Keratinocyte (primary cell): ENCODE measurements around the gene PDE4A. TPM values are rescaled to one million over a fixed set of nuclear protein-coding genes. Genes with fewer than 3 reads are reported as not detected.
"Not testable (repeated sequence)": the region's sequence is repeated elsewhere in the genome, so short reads cannot be mapped to it uniquely, and the experiment has no call there.

Source experiments
- DNase-seq: peaks from one replicate; pipeline ENCODE4 v3.0.0-alpha.2; 2011; ENCODE audit warnings: low read depth, missing footprints, low spot score
- FAIRE-seq: peaks from 2 replicates; lab custom pipeline; 2011; peaks lifted over from hg19 to GRCh38; lab: Jason Lieb, UNC
- H2AFZ ChIP-seq: 2 replicates; pipeline ENCODE4 v1.6.0; 2012; ENCODE audit warnings: low read length, control low read depth, inconsistent platforms; ENCODE audit not compliant: control insufficient read depth
- H3K27ac ChIP-seq: 2 replicates; pipeline ENCODE4 v1.5.1; 2011; ENCODE audit warnings: low read length; ENCODE audit not compliant: control insufficient read depth, insufficient read depth
- H3K27me3 ChIP-seq: 3 replicates; pipeline ENCODE4 v1.6.0; 2011; ENCODE audit warnings: low read length; ENCODE audit not compliant: control insufficient read depth, insufficient read depth; ENCODE audit errors: extremely low read depth
- H3K36me3 ChIP-seq, 2 experiments: 2 replicates in 1 of 2; 3 replicates in 1 of 2; pipeline ENCODE4 v1.5.1; 2011; ENCODE audit warnings: low read length in 2 of 2, mild to moderate bottlenecking in 1 of 2; ENCODE audit not compliant: control insufficient read depth in 2 of 2, insufficient read depth in 2 of 2; ENCODE audit errors: extremely low read depth in 1 of 2
- H3K4me1 ChIP-seq: 3 replicates; pipeline ENCODE4 v1.5.1; 2011; ENCODE audit warnings: low read length; ENCODE audit not compliant: control insufficient read depth, insufficient read depth; ENCODE audit errors: extremely low read depth
- H3K4me2 ChIP-seq: 3 replicates; pipeline ENCODE4 v1.6.0; 2011; ENCODE audit warnings: low read depth, low read length; ENCODE audit not compliant: control insufficient read depth, insufficient read depth; ENCODE audit errors: extremely low read depth
- H3K4me3 ChIP-seq, 3 experiments: fragments of 200-600 bp in 1 of 3; sonication (generic) in 1 of 3; 2 replicates in 2 of 3; 3 replicates in 1 of 3; pipeline ENCODE4 v1.5.1; 2011 to 2016; ENCODE audit warnings: low read length in 3 of 3, mild to moderate bottlenecking in 3 of 3, control low read depth in 2 of 3, inconsistent platforms in 1 of 3, low read depth in 1 of 3, mixed read lengths in 1 of 3, mixed run types in 1 of 3, moderate library complexity in 1 of 3; ENCODE audit not compliant: control insufficient read depth in 2 of 3, insufficient read depth in 2 of 3; ENCODE audit errors: extremely low read depth in 1 of 3
- H3K79me2 ChIP-seq: 2 replicates; pipeline ENCODE4 v1.6.0; 2012; ENCODE audit warnings: low read length; ENCODE audit not compliant: control insufficient read depth, insufficient read depth
- H3K9ac ChIP-seq: 3 replicates; pipeline ENCODE4 v1.6.0; 2011; ENCODE audit warnings: low read length; ENCODE audit not compliant: control insufficient read depth, insufficient read depth; ENCODE audit errors: extremely low read depth
- H3K9me1 ChIP-seq: 3 replicates; pipeline ENCODE4 v1.6.0; 2011; ENCODE audit warnings: low read length; ENCODE audit not compliant: control insufficient read depth, insufficient read depth; ENCODE audit errors: extremely low read depth
- H3K9me3 ChIP-seq: 2 replicates; pipeline ENCODE4 v1.5.1; 2012; ENCODE audit warnings: low read depth, low read length; ENCODE audit not compliant: control insufficient read depth
- H4K20me1 ChIP-seq: 3 replicates; pipeline ENCODE4 v1.6.0; 2011; ENCODE audit warnings: low read length; ENCODE audit not compliant: control insufficient read depth, insufficient read depth; ENCODE audit errors: extremely low read depth
- EZH2 ChIP-seq: IDR thresholded peaks from one replicate; pipeline ENCODE4 v1.6.1; 2012; ENCODE audit warnings: inconsistent platforms, mild to moderate bottlenecking, low read length, moderate library complexity
- dilution Hi-C: fragments of 300-500 bp; cut with MboI; formaldehyde crosslinking; loops from one replicate; pipeline ENCODE4 v1.7.0; 2020; ENCODE audit warnings: low sequenced_read_pairs; ENCODE audit not compliant: extremely low pct_ligation_motif_present
- polyA plus RNA-seq, 5 experiments: library from polyadenylated mRNA; depleted of rRNA in 3 of 5; stranded (reverse) in 3 of 5; stranded (forward) in 1 of 5; unstranded in 1 of 5; fragments of >200 nt; gene quantifications; 1 replicate in 1 of 5; 2 replicates in 3 of 5; 3 replicates in 1 of 5; pipeline versions ENCODE4 v1.2.1 to v1.2.3, GENCODE V29; 2011 to 2012; ENCODE audit warnings: missing spikeins in 2 of 5, low read depth in 1 of 5, low replicate concordance in 1 of 5
- TF ChIP-seq, protein P1 (sequence below), 3 experiments: IDR thresholded peaks in 1 of 3; conservative IDR thresholded peaks in 1 of 3; optimal IDR thresholded peaks in 1 of 3; 2 replicates in 2 of 3; 3 replicates in 1 of 3; pipeline versions ENCODE3 to v1.5.1; 2011; ENCODE audit warnings: low read length in 3 of 3, mild to moderate bottlenecking in 3 of 3, moderate library complexity in 2 of 3, control low read depth in 1 of 3, inconsistent platforms in 1 of 3; ENCODE audit not compliant: insufficient read depth in 2 of 3; ENCODE audit errors: extremely low read depth in 1 of 3

The PDE4A gene
- polyA plus RNA-seq, 1 donor (not counting 4 experiments of a cell fraction or from before 2014, with no cell fraction given) = 0.09 TPM

DNA sequence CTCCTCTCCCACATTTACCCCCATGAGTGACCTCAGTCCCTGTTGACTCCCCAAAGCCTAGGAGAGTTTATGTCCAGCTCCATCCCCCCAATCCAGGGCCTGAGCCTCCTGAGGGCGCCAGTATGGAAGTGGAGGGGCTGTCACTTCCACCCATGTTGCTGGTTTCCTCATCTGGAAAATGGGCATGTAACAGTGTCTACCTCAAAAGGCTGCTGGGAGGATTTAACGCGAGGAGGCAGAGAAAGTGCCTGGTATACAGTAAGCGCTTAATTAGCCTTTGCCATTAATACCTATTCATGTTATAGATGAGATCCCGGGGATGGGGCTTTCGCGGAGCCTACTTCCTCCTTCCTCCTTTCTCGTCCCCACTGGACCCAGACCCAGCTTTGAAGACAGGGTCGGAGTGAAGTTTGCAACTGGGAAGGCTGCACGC, 40.4 kb upstream of the PDE4A start:
- H3K36me3 ChIP-seq = peaks cover 0 to 5% of the 10 kb centered on the region in 2 experiments
- H3K4me3 ChIP-seq = peak overlapping the region; percentile 96 to 100 (median 98)
- dilution Hi-C loops = no loop called here
- H4K20me1 ChIP-seq = no peaks in the 10 kb centered on the region
- no peaks in the 10 kb centered on the region for H3K9me1 ChIP-seq
- FAIRE-seq (no peak), DNase-seq (no peak)
- peak overlapping the region; percentile 88 for H3K9ac ChIP-seq
- TF ChIP-seq, protein P1, sequence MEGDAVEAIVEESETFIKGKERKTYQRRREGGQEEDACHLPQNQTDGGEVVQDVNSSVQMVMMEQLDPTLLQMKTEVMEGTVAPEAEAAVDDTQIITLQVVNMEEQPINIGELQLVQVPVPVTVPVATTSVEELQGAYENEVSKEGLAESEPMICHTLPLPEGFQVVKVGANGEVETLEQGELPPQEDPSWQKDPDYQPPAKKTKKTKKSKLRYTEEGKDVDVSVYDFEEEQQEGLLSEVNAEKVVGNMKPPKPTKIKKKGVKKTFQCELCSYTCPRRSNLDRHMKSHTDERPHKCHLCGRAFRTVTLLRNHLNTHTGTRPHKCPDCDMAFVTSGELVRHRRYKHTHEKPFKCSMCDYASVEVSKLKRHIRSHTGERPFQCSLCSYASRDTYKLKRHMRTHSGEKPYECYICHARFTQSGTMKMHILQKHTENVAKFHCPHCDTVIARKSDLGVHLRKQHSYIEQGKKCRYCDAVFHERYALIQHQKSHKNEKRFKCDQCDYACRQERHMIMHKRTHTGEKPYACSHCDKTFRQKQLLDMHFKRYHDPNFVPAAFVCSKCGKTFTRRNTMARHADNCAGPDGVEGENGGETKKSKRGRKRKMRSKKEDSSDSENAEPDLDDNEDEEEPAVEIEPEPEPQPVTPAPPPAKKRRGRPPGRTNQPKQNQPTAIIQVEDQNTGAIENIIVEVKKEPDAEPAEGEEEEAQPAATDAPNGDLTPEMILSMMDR (optimal IDR thresholded peaks at IDR 0.05 in 1 of 3, IDR thresholded peaks at IDR 0.05 in 1 of 3, conservative IDR thresholded peaks at IDR 0.05 in 1 of 3; ENCODE audit: extremely low read depth in 1 of 3, insufficient read depth in 2 of 3, low read length in 3 of 3) = peak in 1 of 3 experiments; percentile 18
- no peak for TF ChIP-seq EZH2
- no peaks in the 10 kb centered on the region for H3K9me3 ChIP-seq
- H3K79me2 ChIP-seq = peaks cover 10% of the 10 kb centered on the region
- no peaks in the 10 kb centered on the region for H3K27me3 ChIP-seq
- peaks cover 8% of the 10 kb centered on the region for H3K4me1 ChIP-seq
- peak overlapping the region; percentile 92 for H3K4me2 ChIP-seq
- peak overlapping the region; percentile 96 for H2AFZ ChIP-seq
- peak overlapping the region; percentile 76 for H3K27ac ChIP-seq

DNA sequence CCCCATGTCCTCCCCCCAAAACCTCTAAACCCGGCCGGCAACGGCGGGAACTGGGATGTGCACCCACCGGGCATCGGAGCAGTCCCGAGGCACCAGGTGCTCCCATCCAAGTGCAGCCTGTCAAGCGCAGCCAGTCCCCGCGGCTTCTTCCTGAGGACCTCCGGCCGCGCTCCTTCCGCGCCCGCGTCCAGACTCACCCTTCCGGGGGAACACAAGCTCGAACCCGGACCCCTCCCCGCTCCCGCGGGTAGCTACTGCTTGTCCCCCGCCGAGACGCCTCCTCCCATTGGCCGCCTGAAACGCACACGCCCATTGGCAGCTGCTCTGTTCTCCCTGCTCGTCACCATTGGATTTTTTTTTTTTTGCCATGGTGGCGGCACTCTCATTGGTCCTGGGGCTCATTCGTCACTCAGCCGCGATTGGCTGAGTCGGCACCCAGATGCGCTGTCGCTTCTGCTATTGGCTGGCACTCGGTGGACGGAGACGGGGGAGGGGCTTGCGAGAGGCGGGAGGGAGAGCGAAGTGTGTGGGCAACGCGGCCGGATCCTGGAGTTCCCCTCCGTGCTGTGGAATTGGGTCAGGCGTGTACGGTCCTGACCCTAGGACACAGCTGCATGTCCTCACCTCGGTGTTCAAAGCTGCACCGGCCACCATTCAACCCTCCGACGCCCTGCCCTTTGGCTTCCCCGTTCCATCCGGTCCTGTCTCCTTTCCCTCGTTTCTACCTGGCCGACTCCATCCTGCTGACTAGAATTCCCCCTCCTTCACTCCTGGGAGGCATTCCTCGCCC, 39.8 kb upstream of the PDE4A start, which contains the start of gene TYK2:
TYK2 (minus strand) TSS at position 260 of the 790 bp plus-strand sequence. CDS start 2,166 bp downstream, outside the sequence.
- Histone ChIP-seq H3K4me3 (peak within 1 kb of the TSS; percentile 96 to 100 (median 98)), H3K9me1 (no peaks in the 10 kb centered on the region), H3K36me3 (peaks cover 0 to 5% of the 10 kb centered on the region in 2 experiments), H3K4me2 (peak within 1 kb of the TSS; percentile 92), H3K4me1 (peaks cover 8% of the 10 kb centered on the region), H4K20me1 (no peaks in the 10 kb centered on the region), H3K9me3 (no peaks in the 10 kb centered on the region), H3K27me3 (no peaks in the 10 kb centered on the region), H3K27ac (peak within 1 kb of the TSS; percentile 76), H3K79me2 (peaks cover 10% of the 10 kb centered on the region), H2AFZ (peak within 1 kb of the TSS; percentile 96), H3K9ac (peak within 1 kb of the TSS; percentile 88)
- peak; percentile 96 for DNase-seq
- dilution Hi-C loops = no loop called here
- TF ChIP-seq EZH2 = no peak
- TF ChIP-seq, protein P1 (optimal IDR thresholded peaks at IDR 0.05 in 1 of 3, IDR thresholded peaks at IDR 0.05 in 1 of 3, conservative IDR thresholded peaks at IDR 0.05 in 1 of 3; ENCODE audit: extremely low read depth in 1 of 3, insufficient read depth in 2 of 3, low read length in 3 of 3) = no peak
- peak; percentile 92 for FAIRE-seq

DNA sequence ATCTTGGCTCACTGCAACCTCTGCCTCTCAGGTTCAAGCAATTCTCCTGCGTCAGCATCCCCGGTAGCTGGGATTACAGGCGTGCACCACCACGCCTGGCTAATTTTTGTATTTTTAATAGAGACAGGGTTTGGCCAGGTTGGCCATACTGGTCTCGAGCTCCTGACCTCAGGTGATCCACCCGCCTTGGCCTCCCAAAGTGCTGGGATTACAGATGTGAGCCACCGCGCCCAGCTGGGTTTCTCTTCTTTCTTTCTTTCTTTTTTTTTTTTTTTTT, 37.2 kb upstream of the PDE4A start:
- H3K36me3 ChIP-seq, dilution Hi-C loops, H3K27me3 ChIP-seq, H3K9me1 ChIP-seq, H3K79me2 ChIP-seq, H3K9ac ChIP-seq, H3K9me3 ChIP-seq, H3K27ac ChIP-seq, H3K4me3 ChIP-seq, H4K20me1 ChIP-seq, H3K4me2 ChIP-seq, FAIRE-seq, H2AFZ ChIP-seq, DNase-seq, H3K4me1 ChIP-seq: not testable (repeated sequence)
